ACHN (cell line): ENCODE data around the gene EPHX1.
"Not testable (repeated sequence)": the region's sequence is repeated elsewhere in the genome, so short reads cannot be mapped to it uniquely, and the experiment has no call there.

ENCODE experiments used
- DNase-seq: peaks from one replicate; pipeline ENCODE4 v3.0.0-alpha.2; 2015
- in situ Hi-C: cut with HindIII; loops from 2 replicates; pipeline ENCODE4 v1.10.0; 2017; ENCODE audit warnings: low sequenced_read_pairs, low pct_ligation_motif_present, low pct_unique_long_range_greater_than_20kb

Gene EPHX1

DNA sequence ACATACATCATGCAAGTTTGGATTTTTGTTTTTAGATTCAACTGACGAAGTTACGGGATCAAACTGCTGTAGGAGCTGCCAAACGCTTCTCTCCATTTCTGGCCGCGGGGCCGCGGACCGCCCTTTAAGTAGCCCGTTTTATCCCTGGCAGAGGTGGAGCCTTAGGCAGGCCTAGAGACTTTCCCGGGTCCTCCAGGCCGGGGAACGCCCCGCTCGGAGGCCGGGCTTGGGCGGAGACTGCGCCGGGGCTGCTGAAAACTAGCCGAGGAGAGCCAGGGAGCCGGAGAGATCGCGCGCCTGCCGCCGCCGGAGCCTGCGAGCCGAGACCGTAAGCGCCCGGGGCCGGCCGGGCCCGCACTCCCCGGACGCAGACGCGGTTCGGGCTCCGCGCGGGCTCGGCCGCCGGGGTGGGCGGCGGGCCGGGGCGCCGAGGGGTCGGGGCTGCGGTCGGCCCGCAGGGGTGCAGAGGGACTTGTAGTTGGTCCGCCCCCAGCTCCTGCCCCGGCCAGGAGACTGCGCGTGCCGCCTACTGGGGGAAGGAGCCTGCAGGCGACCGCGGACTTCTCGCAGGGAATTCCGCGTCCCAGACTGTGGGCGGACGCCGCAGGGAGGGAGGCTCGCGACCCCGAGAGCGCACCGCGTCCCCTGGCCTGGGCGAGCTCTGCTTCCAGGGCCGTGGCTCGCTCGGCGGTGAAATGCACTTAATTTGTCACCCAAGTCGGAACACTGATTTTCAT, at the start of gene EPHX1:
Gene EPHX1 (plus strand): TSS at position 283 of the 737 bp plus-strand sequence. CDS start 18,606 bp downstream, outside the sequence.
- in situ Hi-C loops: no loop called here
- DNase-seq: peak; percentile 92

DNA sequence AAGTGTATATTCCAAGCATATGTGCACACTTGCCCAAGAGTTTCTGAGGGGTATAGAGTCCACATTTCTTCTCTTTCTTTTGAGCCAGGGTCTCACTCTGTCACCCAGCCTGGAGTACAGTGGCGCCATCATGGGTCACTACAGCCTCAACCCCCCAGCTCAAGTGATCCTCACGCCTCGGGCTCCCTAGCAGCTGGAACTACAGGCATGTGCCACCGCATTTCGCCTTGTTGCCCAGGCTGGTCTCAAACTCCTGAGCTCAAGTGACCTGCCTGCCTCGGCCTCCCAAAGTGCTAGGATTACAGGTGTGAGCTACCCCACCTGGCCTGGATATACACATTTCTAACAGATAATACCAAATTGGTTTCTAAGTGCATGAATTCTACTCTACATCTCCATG, 49.4 kb upstream of the EPHX1 start:
- in situ Hi-C loops: no loop called here

GRCh38 chr1:225761395-225761794, 48.5 kb upstream of the EPHX1 start:
- in situ Hi-C loops, DNase-seq: not testable (repeated sequence)

More for the DNA sequence above, 49.4 kb upstream of the EPHX1 start:
- no peak for DNase-seq

DNA sequence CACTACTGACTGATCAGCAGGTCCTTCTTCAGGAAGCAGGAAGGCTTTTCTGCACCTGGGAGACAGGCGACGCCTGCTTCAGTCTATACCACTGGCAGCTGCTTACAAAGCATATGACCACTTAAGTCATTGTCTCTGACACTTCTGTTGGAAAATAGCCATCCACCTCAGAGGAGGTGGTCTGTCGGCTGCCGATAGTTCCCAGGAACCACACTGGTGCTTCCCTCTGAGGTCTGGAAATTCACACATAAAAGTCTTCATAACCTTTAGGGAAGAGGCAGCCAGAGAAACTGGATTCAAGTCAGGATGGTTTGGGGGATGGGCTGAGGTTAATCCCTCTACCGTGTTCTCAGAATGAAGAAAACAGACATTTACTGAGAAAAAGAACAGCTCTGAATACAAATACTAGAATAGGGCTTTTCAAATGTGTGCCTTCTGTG, 47.9 kb upstream of the EPHX1 start:
- DNase-seq: no peak
- in situ Hi-C loops: no loop called here

DNA sequence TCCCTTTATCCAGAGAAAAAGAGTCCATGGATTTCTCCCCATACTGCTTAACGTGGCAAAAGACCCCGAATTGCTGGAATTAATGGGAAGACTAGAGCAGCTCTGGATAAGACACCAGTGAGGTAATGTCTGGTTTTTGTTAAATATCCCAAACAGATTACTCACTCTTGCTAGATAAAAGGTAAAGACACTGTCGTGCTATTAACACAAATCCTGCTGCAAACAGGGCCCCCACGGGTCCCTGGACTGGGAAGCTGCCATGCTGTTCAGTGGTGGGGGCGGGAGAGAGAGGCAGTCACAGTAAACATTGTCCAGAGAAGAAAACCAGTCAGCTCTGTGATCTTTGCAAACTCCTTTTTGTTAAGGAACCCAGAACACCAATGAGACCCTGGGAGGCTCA, 47.5 kb upstream of the EPHX1 start:
- in situ Hi-C loops: no loop called here
- DNase-seq: no peak

DNA sequence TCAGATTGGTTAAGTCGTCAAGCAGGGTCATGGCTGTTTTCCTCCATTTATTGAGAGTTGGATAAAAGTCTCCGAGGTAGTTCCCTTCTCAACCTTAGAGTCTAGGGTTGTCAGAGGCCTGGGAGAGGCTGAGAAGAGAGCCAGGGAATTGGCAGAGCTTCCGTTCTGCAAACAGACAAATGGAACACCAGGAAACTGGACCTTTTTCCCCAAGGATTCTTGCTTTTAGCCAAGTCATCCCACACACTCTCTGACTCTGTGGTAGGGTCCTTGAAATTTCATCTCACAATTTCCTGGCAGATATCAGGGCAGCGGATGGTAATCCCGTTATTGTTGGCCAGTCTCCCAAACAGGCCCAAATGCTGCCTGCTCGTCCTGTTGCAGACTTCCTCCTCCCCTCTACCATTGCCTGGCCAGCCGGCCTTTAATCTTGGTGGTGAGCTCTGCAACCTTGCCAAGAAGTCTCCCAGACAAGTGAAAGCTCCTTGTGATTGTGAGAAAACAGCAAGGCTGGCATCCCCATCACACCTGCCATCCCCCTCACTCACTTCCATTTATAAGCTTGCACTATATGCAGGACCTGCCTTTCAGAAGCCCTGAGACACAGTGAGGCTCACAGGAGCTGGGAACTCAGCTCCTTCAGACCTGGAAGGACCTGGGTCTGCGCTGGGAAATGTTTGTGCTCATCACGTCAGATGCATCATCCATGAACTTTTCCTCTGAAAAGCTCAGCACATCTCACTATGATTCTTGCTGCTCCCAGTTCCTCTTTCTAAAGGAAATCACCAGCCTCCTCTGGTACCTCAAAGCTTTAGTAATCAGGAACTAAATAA, 46.0 kb upstream of the EPHX1 start:
- DNase-seq: no peak
- in situ Hi-C loops: no loop called here

DNA sequence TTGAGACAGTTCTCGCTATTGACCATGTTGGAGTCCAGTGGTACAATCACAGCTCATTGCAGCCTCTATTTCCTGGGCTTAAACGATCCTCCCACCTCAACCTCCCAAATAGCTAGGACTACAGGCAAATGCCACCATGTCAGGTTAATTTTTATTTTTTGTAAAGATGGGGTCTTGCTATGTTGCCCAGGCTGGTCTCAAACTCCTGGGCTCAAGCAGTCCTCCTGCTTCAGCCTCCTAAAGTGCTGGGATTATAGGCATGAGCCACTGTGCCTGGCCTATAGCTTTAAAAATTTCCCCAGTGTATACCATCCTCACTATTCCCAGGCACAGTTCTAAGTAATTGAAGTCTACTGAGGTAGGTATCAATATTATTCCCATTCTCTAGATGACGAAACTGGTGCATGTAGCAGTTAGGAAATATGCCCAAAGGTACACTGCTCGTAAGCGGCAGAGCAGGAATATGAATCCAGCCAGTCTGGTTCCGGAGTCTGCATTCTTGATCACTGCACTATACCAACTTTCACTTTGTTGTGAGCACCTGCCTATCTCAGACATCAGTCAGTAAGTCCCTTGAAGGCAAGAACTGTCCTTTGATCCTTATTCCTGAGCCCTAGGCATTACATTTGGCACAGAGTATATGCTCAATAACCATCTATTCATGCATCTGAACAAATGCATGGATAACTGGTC, 43.8 kb upstream of the EPHX1 start:
- in situ Hi-C loops: no loop called here
- no peak for DNase-seq

DNA sequence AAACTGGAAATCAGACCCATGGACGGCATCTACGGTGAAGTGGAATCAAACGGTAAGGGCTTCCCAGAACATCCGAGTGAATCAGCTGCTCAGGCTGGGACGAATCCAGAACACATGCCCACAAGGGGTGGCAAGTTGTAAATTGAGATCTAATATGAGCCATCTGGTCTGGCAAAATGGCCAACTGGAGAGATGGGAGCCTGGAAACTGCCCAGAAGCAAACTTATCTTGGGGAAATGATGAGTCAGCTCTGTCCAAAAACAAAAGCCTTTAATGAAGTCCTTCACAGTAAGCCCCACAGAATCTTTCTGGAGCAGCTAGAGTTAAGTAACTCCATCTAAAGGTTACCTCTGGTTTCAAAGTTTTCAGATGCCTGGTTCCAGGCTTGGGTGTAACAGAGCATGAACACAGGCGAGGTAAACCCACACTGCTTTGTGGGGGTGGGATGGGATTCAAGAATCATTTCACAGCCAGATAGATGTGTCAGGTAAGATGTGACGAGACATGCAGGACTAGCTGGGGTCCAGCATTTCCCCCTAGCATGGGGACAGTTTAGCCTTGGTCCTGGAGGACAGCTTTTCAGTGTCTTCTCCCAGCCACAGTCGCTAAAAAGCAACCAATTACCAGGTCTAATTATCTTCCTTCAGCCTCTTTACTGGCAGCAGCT, 42.8 kb upstream of the EPHX1 start:
- no peak for DNase-seq
- in situ Hi-C loops: no loop called here

- in situ Hi-C loops: no loop called here
- DNase-seq: no peak
Observed at GRCh38 chr1:225767634-225768540, 42.0 kb upstream of the EPHX1 start.

GRCh38 chr1:225768662-225769426, 41.1 kb upstream of the EPHX1 start:
- in situ Hi-C loops: no loop called here

DNA sequence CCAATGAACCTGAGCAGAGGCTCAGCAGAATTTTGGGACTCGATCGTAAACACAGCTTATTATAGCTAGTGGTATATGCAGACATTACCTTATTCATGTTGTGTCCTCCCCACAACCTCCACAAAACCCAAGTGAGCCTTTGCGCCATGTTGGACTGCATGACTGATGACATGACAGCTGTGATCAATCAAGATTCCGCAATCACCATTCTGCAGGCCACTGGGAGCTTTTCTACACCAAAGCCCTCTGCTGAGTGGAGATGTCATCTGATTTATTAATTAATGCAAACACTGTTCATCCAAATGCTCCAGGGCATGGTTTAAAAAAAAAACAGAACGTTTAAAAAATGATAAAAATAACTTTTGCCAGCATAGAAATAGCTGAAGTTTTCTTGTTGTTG, 40.2 kb upstream of the EPHX1 start:
- in situ Hi-C loops: no loop called here
- DNase-seq: no peak

More at GRCh38 chr1:225768662-225769426, 41.1 kb upstream of the EPHX1 start:
- DNase-seq: no peak

- in situ Hi-C loops: no loop called here
Observed at GRCh38 chr1:225770561-225771248, 39.2 kb upstream of the EPHX1 start.

DNA sequence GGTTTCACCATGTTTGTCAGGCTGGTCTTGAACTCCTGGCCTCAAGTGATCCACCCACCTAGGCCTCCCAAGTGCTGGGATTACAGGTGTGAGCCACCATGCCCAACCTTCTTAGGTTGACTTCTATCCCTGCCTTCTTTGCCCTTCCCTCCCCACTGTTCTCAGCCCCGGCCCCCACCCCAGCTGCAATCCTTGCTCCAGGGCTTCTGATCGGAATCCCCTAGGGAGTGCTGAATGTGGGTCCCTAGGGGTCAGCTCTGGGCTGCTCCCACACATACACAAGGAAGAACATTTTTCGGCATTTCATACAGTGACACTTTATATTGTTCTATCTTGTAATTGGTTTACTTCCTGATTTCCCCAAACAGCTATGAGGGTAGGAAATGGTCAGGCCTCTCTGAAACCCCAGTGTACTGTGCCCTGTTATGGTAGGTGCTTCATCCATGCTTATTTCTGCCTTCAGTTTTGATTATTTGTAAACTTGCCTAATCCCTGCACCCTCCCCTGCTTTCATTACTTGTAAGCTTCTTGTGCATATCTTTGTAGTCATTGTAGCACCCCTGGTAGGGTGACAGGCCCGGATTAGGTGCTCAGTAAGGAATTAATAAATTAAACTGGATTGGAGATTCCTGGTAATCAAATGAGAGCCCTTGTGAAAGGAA, 38.1 kb upstream of the EPHX1 start:
- DNase-seq: no peak
- in situ Hi-C loops: no loop called here

More at GRCh38 chr1:225770561-225771248, 39.2 kb upstream of the EPHX1 start:
- DNase-seq: no peak

DNA sequence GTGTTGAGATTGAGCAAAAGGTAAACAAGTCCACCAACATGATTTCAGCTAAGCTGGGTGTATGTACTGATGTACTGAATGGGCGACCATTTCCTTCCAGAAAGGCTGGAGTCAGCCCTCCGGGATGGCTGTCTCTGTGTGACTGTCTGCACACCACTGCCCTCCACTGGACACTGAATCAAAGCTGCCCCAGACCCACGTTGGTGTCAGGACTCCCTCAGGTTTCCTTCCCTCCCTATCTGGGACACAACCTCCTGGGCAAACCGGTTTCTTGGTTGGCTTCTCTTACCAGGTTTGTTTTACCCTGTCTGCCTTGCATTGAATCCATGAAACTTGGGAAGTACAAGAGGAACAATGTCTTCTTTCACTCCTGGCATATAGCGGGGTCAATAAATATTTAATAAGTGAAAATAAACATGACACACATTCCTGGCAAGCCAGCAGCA, 37.6 kb upstream of the EPHX1 start:
- in situ Hi-C loops: no loop called here
- peak; percentile 91 for DNase-seq

GRCh38 chr1:225772848-225773247, 37.1 kb upstream of the EPHX1 start:
- in situ Hi-C loops: no loop called here
- no peak for DNase-seq
